B cell (primary cell): ENCODE measurements around the gene RNF40. TPM values are rescaled to one million over a fixed set of nuclear protein-coding genes. Genes with fewer than 3 reads are reported as not detected.
A peak's percentile ranks its signal among the peaks of the same experiment; 100 is the strongest.

Experiments used
- ATAC-seq: fragments of 200-7000 bp; cut with Tn5 transposase; one replicate; pipeline ENCODE4 v1.10.0; 2021; ENCODE audit warnings: low read depth, mild to moderate bottlenecking, moderate number of reproducible peaks, moderate library complexity
- CTCF ChIA-PET: fragments of 350-600 bp; sonication (Branson Sonifier 250); formaldehyde crosslinking; loops from one replicate; lab custom pipeline; 2021; ENCODE audit warnings: antibody characterized with exemption, inconsistent platforms; lab: Charles Lee
- POLR2A ChIA-PET: fragments of 350-600 bp; sonication (Branson Sonifier 250); formaldehyde crosslinking; loops from one replicate; lab custom pipeline; 2021; ENCODE audit warnings: antibody characterized with exemption; lab: Charles Lee
- DNase-seq: peaks from one replicate; pipeline ENCODE4 v3.0.0; 2013
- H2AFZ ChIP-seq: 2 replicates; pipeline ENCODE4 v1.6.1; 2012; ENCODE audit warnings: mild to moderate bottlenecking, low read depth, low read length; ENCODE audit not compliant: insufficient read depth, poor library complexity, severe bottlenecking
- H3K27ac ChIP-seq, 2 donors: 1 replicate in 1 of 2; 2 replicates in 1 of 2; pipeline ENCODE4 v1.5.1; 2012 to 2013; ENCODE audit warnings: low read length in 2 of 2, mild to moderate bottlenecking in 2 of 2, moderate library complexity in 1 of 2
- H3K27me3 ChIP-seq, 4 experiments: fragments of 200-600 bp in 1 of 4; sonication (generic) in 1 of 4; replicated peaks in 1 of 4; 1 replicate in 2 of 4; 2 replicates in 2 of 4; pipeline versions ENCODE4 v1.6.1 to v1.7.0; 2013 to 2016; ENCODE audit warnings: low read length in 3 of 4, mild to moderate bottlenecking in 2 of 4, mixed read lengths in 1 of 4, moderate library complexity in 1 of 4; ENCODE audit not compliant: insufficient read depth in 4 of 4, control insufficient read depth in 3 of 4; ENCODE audit errors: control extremely low read depth in 1 of 4
- H3K36me3 ChIP-seq, 2 experiments: replicated peaks in 1 of 2; 1 replicate in 1 of 2; 2 replicates in 1 of 2; pipeline versions ENCODE4 v1.6.1 to v1.7.1; 2013; ENCODE audit warnings: low read length in 1 of 2; ENCODE audit not compliant: insufficient read depth in 2 of 2, control insufficient read depth in 1 of 2; ENCODE audit errors: control extremely low read depth in 1 of 2, extremely low read depth in 1 of 2
- H3K4me1 ChIP-seq, 2 donors: fragments of 200-600 bp in 1 of 2; sonication (generic) in 1 of 2; 1 replicate in 1 of 2; 2 replicates in 1 of 2; pipeline versions ENCODE4 v1.5.1 to v1.6.1; 2013 to 2017; ENCODE audit warnings: low read length in 2 of 2; ENCODE audit not compliant: control insufficient read depth in 2 of 2, insufficient read depth in 2 of 2
- H3K4me2 ChIP-seq: replicated peaks from 2 replicates; pipeline ENCODE3; 2012; ENCODE audit warnings: mild to moderate bottlenecking, low read depth, low read length; ENCODE audit not compliant: poor library complexity, severe bottlenecking
- H3K4me3 ChIP-seq, 5 experiments: fragments of 200-600 bp in 1 of 5; sonication (generic) in 1 of 5; 1 replicate in 3 of 5; 2 replicates in 2 of 5; pipeline versions ENCODE4 v1.5.1 to v1.7.0; 2011 to 2016; ENCODE audit warnings: low read length in 4 of 5, mild to moderate bottlenecking in 4 of 5, low read depth in 2 of 5, control low read depth in 1 of 5, moderate library complexity in 1 of 5; ENCODE audit not compliant: insufficient read depth in 1 of 5; ENCODE audit errors: control extremely low read depth in 1 of 5, extremely low read depth in 1 of 5
- H3K79me2 ChIP-seq: fragments of 200-600 bp; sonication (generic); one replicate; pipeline ENCODE4 v1.6.0; 2016; ENCODE audit warnings: low read length; ENCODE audit not compliant: control insufficient read depth, insufficient read depth
- H3K9ac ChIP-seq: fragments of 200-600 bp; sonication (generic); 2 replicates; pipeline ENCODE4 v1.6.1; 2017; ENCODE audit warnings: mild to moderate bottlenecking, low read length, moderate library complexity
- H3K9me3 ChIP-seq, 3 donors: one replicate each; pipeline versions ENCODE4 v1.6.1 to v1.7.1; 2013; ENCODE audit warnings: low read length in 2 of 3; ENCODE audit not compliant: control insufficient read depth in 2 of 3, insufficient read depth in 1 of 3; ENCODE audit errors: control extremely low read depth in 1 of 3
- H4K20me1 ChIP-seq: 2 replicates; pipeline ENCODE4 v1.6.0; 2012; ENCODE audit warnings: mild to moderate bottlenecking, low read length; ENCODE audit not compliant: insufficient read depth, control insufficient read depth, poor library complexity, severe bottlenecking
- H3K27ac Mint-ChIP-seq: one replicate; pipeline ENCODE4 v1.8.0; 2021; ENCODE audit warnings: mixed read lengths
- H3K27me3 Mint-ChIP-seq: one replicate; pipeline ENCODE4 v1.8.0; 2021; ENCODE audit warnings: mixed read lengths
- H3K4me1 Mint-ChIP-seq: one replicate; pipeline ENCODE4 v1.8.0; 2021; ENCODE audit warnings: mixed read lengths
- H3K4me3 Mint-ChIP-seq: one replicate; pipeline ENCODE4 v1.8.0; 2021; ENCODE audit warnings: mixed read lengths
- H3K9me3 Mint-ChIP-seq: one replicate; pipeline ENCODE4 v1.8.0; 2022; ENCODE audit warnings: mixed read lengths; ENCODE audit not compliant: insufficient read depth
- EZH2 ChIP-seq: IDR thresholded peaks from 2 replicates; pipeline ENCODE4 v1.6.1; 2012; ENCODE audit warnings: borderline replicate concordance, low read depth, mild to moderate bottlenecking, moderate library complexity, low read length; ENCODE audit not compliant: insufficient read depth, poor library complexity, severe bottlenecking
- WGBS: methylation state at CpG from one replicate; pipeline ENCODE4 v1.1.5; 2013; ENCODE audit warnings: missing lambda C conversion rate; ENCODE audit not compliant: insufficient coverage; 5-methylcytosine and 5-hydroxymethylcytosine counted together
- intact Hi-C: fragments of 100-400 bp; cut with micrococcal nuclease; formaldehyde crosslinking; loops from one replicate; pipeline ENCODE4 v1.10.0; 2022
- polyA plus RNA-seq: library from polyadenylated mRNA; depleted of rRNA; stranded (reverse); fragments of >200 nt; gene quantifications from 2 replicates; pipeline ENCODE4 v1.2.3, GENCODE V29; 2012
- total RNA-seq, 2 donors: library from RNA; stranded (reverse); fragments of 120-200 nt in 1 of 2; gene quantifications; 1 replicate in 1 of 2; 2 replicates in 1 of 2; pipeline versions ENCODE4 v1.2.3 to v1.2.4, GENCODE V29; 2013 to 2022
- TF ChIP-seq, protein P1 (sequence below): fragments of 200-600 bp; IDR thresholded peaks from one replicate; pipeline ENCODE4 v1.8.0; 2022; ENCODE audit warnings: antibody characterized with exemption, mild to moderate bottlenecking

Gene RNF40
- total and polyA plus RNA-seq, 2 donors (not counting 1 experiment from before 2014, with no cell fraction given), result 41.8 to 121 TPM

DNA sequence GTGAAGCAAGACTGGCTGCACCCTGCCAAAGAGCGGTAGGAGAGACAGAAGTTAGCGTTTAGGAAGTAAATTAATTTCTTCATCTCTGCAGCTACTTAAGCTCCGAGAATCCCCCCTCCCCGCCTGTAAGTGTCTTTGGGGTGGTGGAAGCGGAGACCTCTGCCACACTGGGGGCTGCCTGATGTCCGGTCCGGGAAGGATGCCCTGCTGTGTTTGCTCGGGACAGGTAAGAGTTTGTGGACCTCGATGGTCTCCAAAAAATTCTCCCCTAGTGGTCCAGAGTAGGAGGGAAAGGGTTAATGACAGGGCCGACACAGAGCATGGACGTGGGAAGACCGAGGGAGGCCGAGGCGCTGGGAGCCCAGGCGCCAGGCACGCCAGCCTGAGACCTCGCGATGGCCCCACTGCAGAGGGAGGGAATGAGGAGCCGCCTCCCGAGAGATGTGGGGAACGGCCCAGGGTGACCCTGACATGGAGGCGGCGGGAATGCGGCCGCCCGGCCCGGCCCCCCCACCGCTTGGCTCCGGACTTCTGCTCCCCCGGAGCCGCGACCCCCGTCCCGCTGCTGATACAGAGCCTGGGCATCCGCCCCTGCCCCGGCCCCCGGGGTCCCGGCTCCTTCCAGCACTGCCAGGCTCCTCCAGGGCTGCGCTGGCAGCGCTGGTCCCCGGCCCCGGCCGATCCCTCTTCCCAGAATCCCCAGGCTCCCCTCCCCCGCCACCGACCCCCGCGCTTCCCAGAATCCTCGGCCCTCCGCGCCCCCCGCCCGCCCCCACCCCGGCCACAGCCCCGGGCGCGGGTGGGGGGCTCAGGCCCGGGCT lies 24.2 kb downstream of the RNF40 start:
- no peaks in the 10 kb centered on the region for H3K9me3 ChIP-seq
- peak overlapping the region; percentile 79 for H2AFZ ChIP-seq
- ChIA-PET CTCF (interaction anchor here (1.0 kb wide), 2 partner anchors 19 to 58 kb away, joined by 3 to 9 read pairs; no protein-coding TSS in a partner anchor), POLR2A (interaction anchor here (1.6 kb wide), 1 partner anchor 19 kb away, joined by 15 read pairs; no protein-coding TSS in a partner anchor)
- no peaks in the 10 kb centered on the region for H3K79me2 ChIP-seq
- no peaks in the 10 kb centered on the region for H3K9me3 Mint-ChIP-seq
- H3K27ac ChIP-seq, result no peak overlapping the region
- peak overlapping the region; percentile 80 for H3K4me3 Mint-ChIP-seq
- peak overlapping the region; percentile 96 for H3K4me2 ChIP-seq
- peak overlapping the region in 4 of 5 experiments; percentile 75 to 84 (median 81) for H3K4me3 ChIP-seq
- peaks cover 10% of the 10 kb centered on the region for H3K27me3 Mint-ChIP-seq
- H3K27me3 ChIP-seq, result peaks cover 0 to 17% (median 4%) of the 10 kb centered on the region in 4 experiments
- no peak for TF ChIP-seq EZH2
- TF ChIP-seq, protein P1, sequence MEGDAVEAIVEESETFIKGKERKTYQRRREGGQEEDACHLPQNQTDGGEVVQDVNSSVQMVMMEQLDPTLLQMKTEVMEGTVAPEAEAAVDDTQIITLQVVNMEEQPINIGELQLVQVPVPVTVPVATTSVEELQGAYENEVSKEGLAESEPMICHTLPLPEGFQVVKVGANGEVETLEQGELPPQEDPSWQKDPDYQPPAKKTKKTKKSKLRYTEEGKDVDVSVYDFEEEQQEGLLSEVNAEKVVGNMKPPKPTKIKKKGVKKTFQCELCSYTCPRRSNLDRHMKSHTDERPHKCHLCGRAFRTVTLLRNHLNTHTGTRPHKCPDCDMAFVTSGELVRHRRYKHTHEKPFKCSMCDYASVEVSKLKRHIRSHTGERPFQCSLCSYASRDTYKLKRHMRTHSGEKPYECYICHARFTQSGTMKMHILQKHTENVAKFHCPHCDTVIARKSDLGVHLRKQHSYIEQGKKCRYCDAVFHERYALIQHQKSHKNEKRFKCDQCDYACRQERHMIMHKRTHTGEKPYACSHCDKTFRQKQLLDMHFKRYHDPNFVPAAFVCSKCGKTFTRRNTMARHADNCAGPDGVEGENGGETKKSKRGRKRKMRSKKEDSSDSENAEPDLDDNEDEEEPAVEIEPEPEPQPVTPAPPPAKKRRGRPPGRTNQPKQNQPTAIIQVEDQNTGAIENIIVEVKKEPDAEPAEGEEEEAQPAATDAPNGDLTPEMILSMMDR, result no peak
- no peaks in the 10 kb centered on the region for H3K36me3 ChIP-seq
- peak overlapping the region; percentile 76 for H3K9ac ChIP-seq
- intact Hi-C loops, result no loop called here
- peaks cover 16 to 20% of the 10 kb centered on the region in 2 donors for H3K4me1 ChIP-seq
- H3K4me1 Mint-ChIP-seq, result peaks cover 17% of the 10 kb centered on the region
- no peak overlapping the region for H3K27ac Mint-ChIP-seq
- 3% methylated on average over 42 of the region's 57 CpGs for WGBS
- peak; percentile 45 for ATAC-seq
- H4K20me1 ChIP-seq, result no peaks in the 10 kb centered on the region
- peak; percentile 39 for DNase-seq
